Stimulated activated CD8-positive, alpha-beta memory T cell treated with anti-CD3 and anti-CD28 coated beads, Interleukin-2, amount 100 ng/mL, for 1 hour (primary cell): Measurements from ENCODE around the gene CCDC30.
A peak's percentile ranks its signal among the peaks of the same experiment; 100 is the strongest.
"Not testable (repeated sequence)": the region's sequence is repeated elsewhere in the genome, so short reads cannot be mapped to it uniquely, and the experiment has no call there.

Source experiments
- DNase-seq, 2 donors: peaks; one replicate each; pipeline ENCODE4 v3.0.0-alpha.2; 2020; ENCODE audit warnings: low read depth in 2 of 2

The CCDC30 gene

GRCh38 chr1:42657981-42658876, 195.1 kb downstream of the CCDC30 start, which contains the start of gene PPIH:
Gene PPIH (plus strand): TSS chr1:42658423. CDS start chr1:42658447, 24 bp downstream.
- peak; percentile 85 to 88 for DNase-seq

GRCh38 chr1:42658877-42659337, 195.8 kb downstream of the CCDC30 start:
- no peak for DNase-seq

- no peak for DNase-seq
These were observed 197.9 kb downstream of the CCDC30 start for GRCh38 chr1:42660907-42661500.

GRCh38 chr1:42669936-42670335, 206.8 kb downstream of the CCDC30 start:
- DNase-seq, result no peak

DNA sequence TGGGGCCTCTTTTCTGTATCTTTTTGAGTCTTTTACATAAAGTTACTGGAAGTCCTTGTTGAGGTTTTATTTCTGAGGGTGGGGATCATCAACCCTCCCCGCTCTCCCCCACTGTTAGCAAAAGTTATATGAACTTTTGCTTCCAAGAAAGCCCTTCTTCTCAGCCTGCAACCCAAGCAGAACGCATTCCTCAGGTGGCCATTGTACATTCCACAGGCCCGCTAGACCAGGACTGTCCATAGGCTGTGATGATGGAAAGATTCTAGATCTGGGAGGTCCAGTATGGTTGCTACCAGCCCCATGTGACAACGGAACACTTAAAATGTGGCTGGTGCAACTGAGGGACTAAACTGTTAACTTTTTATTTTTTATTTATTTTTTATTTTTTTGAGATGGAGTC, 207.3 kb downstream of the CCDC30 start:
- no peak for DNase-seq

DNA sequence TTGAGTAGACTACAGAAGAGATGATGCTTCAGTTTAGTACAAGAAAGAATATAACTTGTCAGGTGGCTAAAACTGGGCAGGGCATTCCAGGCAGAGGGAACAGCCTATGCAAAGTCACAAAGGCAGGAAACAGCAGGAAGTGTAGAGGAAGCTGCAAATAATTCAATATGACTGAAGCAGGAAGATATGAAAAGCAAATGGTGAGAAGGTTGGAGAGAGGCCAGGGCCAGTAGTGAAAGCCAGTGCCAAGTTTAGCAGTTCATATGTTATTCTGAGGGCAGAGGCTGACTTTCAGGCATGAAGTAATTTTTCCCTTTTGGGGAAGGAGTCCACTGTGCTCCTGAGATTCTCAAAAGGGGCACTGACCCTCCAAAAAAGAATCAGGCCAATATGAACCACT, 211.1 kb downstream of the CCDC30 start:
- no peak for DNase-seq

GRCh38 chr1:42674682-42675081, 211.6 kb downstream of the CCDC30 start:
- no peak for DNase-seq

GRCh38 chr1:42675467-42675866, 212.4 kb downstream of the CCDC30 start:
- no peak for DNase-seq

- DNase-seq, result no peak
These were observed 213.5 kb downstream of the CCDC30 start for GRCh38 chr1:42676534-42677087.

GRCh38 chr1:42679364-42679983, 216.4 kb downstream of the CCDC30 start:
- no peak for DNase-seq

DNA sequence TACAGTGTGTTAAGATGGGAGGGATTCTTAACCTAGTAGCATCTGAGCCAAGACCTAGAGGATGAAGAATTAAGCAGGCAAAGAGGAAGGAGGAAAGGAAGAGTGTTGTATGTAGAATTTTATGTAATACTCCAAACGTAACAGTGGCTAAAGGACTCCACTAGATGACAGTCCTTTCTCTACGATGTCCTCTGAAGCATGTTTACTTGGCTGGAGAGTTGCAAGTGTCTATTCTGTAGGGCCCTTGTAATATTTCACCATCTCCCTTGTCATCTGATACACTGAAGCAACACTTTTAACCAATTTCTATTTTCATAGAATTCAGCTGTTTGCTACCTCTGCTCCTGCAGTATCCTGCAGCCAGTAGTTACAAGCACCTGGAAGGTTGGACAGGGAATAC, 217.0 kb downstream of the CCDC30 start:
- no peak for DNase-seq

GRCh38 chr1:42680921-42681683, 218.0 kb downstream of the CCDC30 start:
- no peak for DNase-seq

- peak; percentile 85 to 89 for DNase-seq
These were observed 218.8 kb downstream of the CCDC30 start, which contains the start of gene YBX1 for GRCh38 chr1:42681741-42682483. Gene YBX1 (plus strand): TSS chr1:42682418. CDS start chr1:42682566, 148 bp downstream.

DNA sequence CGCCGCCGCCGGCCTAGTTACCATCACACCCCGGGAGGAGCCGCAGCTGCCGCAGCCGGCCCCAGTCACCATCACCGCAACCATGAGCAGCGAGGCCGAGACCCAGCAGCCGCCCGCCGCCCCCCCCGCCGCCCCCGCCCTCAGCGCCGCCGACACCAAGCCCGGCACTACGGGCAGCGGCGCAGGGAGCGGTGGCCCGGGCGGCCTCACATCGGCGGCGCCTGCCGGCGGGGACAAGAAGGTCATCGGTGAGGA, 219.3 kb downstream of the CCDC30 start:
- not testable (repeated sequence) for DNase-seq

- peak; percentile 31 to 40 for DNase-seq
These were observed 219.8 kb downstream of the CCDC30 start for GRCh38 chr1:42682739-42683531.

- DNase-seq, result no peak
These were observed 221.1 kb downstream of the CCDC30 start for GRCh38 chr1:42684139-42684538.

- DNase-seq, result no peak
These were observed 223.3 kb downstream of the CCDC30 start for GRCh38 chr1:42686418-42686817.

DNA sequence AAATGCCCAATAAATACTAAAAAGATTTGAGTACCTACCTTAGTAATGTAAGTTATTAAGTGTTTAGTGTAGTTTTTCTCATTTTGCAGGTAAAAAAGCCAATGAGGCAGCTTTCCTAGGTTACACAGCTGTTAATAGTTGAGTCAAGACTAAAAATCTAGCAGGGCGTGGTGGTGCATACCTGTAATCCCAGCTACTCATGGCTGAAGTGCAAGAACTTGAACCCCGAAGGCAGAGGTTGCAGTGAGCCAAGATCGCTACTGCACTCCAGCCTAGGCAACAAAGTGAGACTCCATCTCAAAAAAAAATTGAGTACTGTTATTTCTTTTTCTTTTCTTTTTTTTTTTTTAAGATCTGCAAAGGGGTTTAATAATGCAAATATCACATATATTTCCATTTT, 226.8 kb downstream of the CCDC30 start:
- no peak for DNase-seq

- no peak for DNase-seq
These were observed 227.5 kb downstream of the CCDC30 start for GRCh38 chr1:42690477-42691156.

DNA sequence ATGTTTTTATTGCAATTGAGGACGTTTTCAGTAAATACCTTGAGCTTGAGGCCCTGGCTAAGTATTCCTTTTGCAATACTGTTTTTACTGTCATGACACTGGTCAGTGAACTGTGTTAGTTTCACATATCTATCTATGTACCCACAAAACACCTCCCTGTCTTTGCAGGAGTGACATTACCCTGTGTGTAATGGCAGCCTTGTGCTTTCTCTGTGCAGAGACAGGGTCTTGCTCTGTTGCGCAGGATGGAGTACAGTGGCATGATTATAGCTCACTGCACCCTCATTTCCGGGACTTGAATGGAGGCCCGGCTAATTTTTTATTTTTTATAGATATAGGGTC, 228.0 kb downstream of the CCDC30 start:
- DNase-seq, result no peak
